GM18861 (cell line): Measurements from ENCODE around the gene SPEM3.
"Not testable (repeated sequence)": the region's sequence is repeated elsewhere in the genome, so short reads cannot be mapped to it uniquely, and the experiment has no call there.

ENCODE experiments used
- ATAC-seq: cut with Tn5 transposase; IDR thresholded peaks from one replicate; pipeline ENCODE4 v1.9.1; 2021; ENCODE audit not compliant: unreplicated experiment

Gene SPEM3

DNA sequence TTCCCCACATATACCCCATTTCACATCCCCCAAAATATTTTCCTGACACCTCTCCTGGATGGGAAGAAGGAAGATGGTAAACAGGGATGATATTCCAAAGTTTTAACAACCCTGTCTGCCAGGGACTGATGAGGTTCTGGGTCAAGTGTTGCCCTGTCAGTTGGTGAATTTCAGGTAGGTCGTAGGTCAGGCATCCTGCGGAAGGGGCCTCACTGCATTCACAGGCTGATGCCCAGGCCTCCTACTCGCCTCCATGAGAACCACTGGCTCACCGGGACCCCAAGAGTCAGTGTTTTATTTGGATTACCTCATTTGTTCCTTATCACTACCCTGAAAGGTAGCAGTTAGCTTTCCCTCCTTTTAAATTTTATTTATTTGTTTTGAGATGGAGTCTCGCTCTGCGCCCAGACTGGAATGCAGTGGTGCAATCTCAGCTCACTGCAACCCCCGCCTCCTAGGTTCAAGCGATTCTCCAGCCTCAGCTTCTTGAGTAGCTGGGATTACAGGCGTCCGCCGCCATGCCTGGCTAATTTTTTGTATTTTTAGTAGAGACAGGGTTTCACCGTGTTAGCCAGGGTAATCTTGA lies 40.2 kb downstream of the SPEM3 start:
- ATAC-seq: no peak

GRCh38 chr17:7469843-7470242 lies 41.2 kb downstream of the SPEM3 start:
- not testable (repeated sequence) for ATAC-seq

DNA sequence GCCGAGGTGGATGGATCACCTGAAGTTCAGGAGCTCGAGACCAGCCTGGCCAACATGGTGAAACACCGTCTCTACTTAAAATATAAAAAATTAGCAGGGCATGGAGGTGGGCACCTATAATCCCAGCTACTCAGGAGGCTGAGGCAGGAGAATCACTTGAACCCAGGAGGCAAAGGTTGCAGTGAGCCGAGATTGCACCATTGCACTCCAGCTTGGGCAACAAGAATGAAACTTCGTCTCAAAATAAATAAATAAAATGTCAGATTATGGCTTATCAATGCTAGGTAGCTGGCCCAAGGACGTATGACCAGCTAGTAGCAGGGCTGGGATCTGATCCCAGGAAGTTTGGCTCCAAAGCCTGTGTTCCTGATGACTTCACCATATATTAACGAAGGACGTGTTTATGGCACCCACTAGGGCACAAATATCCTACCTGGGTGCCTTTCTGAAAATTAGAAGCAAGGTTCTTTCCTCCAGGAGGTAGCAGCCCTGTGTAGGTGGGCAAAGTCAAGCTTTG lies 41.9 kb downstream of the SPEM3 start:
- ATAC-seq: not testable (repeated sequence)

DNA sequence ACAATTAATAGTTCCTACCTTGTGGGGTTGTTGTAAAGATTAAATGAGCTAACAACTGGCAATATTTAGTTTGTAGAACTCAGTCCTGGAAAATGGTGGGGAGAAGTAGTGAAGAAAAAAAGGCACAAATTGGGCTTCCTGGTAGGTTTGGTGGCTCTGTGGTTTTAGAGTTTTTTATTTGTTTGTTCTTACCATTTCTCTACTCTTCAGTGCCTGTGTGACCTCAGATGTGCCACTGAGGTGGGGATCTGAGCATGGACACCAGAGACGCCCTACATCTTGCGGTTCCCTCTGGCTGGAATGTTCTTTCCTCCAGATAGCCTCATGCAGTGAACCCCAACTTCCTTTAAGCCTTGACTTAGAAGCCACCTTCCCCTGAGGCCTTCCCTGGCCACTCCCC lies 43.1 kb downstream of the SPEM3 start:
- ATAC-seq: no peak

GRCh38 chr17:7474767-7475166 lies 46.1 kb downstream of the SPEM3 start:
- ATAC-seq: not testable (repeated sequence)

GRCh38 chr17:7475764-7476422 lies 47.2 kb downstream of the SPEM3 start:
- ATAC-seq: no peak

DNA sequence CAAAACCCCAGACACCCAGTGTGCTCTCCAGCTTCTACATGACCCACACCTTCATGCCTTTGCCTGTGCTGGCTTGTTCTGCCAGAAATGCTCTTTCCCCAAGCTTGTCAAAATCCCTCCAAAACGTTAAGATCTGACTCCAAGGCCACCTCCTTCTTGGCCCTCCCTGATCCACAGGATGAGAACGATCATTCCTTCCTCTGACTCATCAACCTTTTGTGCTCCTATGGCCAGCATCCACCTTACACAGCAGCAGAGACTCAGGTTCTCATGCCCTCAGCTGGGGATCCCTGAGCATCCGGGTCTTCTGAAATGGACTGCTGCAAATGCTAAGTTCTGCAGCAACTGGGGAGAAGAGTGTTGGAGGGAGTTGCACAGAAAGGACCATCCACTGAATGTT lies 47.8 kb downstream of the SPEM3 start:
- no peak for ATAC-seq

GRCh38 chr17:7476951-7477350 lies 48.3 kb downstream of the SPEM3 start:
- ATAC-seq: no peak

- no peak for ATAC-seq
These were observed 49.0 kb downstream of the SPEM3 start for GRCh38 chr17:7477392-7478275.

DNA sequence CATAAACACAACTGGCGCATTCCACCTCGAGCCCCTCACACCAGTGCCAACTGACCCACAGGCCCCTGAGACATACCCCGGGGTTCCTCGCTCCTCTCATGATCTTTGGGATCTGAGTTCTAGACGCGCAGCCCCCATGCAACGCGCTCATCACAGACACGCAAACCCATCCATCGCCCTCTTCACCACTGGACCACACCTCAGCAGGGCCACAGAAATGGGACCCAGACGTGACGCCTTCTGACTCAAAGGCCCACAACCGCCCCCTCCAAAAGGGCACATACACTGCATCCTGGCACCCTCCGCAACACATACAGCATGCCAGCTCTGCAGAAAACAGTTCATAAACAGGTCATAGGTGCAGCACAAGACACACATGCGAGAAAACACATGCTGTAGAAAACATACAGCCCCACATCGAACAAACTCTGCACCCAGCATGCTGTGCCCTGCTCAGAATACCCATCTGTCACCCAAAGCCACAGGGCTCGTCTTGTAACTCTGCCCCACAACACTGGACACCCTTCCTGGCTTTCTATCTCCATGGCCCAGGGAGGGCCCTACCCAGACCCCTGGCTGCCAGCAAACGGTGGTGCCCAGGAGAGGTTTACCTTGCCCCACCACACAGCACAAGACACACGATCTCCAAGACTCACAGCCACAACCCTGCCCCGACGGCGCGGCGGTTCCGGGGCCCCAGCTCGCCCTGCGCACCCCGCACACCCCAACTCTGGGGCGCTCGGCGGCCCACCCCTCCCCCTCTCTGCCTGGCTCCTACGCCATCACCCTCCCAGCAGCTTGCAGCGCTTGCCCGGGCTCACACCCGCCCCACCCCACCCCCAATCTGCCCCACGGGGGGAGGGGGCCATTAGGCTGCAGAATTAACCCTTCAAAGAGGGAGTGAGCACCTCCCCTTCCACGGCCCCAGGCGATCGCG lies 49.9 kb downstream of the SPEM3 start:
- no peak for ATAC-seq

DNA sequence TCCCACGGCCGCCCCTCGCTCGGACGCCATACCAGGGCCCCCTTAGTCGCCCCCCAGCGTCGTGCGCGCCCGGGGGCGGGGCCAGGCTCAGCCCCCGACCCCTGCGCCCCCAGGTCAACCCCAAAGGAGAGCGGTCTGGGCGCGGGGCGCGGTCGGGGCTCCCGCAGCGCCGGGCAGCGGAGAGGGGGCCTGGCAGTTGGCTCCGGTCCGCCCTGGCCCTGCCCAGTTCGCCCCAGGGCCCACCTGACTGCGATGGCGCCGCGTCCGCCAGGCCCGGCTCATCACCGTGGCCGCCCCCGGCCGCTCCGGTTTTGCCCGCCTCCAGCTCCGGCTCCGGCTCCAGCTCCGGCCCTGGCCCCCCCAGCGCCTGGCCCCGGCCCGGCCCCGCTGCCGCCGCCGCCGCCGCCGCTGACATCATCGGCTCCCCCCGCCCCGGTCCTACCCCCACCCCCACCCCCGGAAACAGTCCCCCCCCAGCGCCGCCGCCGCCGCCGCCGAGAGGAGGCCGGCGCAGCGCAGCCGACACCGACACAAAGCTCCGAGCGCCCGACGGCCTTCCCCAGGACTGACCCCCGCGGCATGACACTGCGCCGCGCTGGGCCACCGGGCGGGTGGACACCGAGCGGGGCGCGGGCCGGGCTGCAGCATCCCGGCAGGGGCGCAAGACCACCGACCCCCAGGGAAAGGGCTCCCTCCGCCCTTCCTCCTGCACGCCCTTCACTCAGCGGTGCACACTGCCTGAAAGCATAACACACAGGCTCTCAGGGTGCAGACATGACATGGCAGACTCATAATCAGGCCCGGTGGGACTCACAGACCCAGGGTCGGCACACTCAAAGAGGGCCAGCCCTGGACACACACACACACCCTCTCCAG lies 50.8 kb downstream of the SPEM3 start, which contains the start of gene ZBTB4:
Gene ZBTB4, minus strand, starts transcription at position 419 of the 876 bp plus-strand sequence. CDS start 12,830 bp downstream, outside the sequence.
- no peak for ATAC-seq

- ATAC-seq: no peak
These were observed 51.4 kb downstream of the SPEM3 start for GRCh38 chr17:7480089-7480384.

DNA sequence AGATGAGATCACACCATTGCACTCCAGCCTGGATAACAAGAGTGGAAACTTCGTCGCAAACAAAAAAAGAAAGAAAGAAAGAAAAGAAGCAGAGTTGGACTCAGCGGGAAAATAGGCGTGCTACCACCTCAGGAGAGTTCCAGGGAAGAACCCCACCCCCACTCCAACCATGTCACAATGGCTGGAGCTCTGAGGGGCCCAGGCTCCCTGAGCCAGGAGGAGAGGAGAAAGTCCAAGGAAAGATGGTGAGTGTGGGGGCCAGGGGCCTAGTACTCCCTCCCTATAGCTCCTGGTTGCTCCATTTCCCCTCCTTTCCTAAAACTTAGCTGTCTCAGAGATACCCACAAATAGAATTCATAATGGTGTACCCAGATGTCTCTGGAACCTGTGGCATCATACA lies 52.6 kb downstream of the SPEM3 start, which contains the start of gene SLC35G6:
Gene SLC35G6, plus strand, starts transcription at position 172 of the 400 bp plus-strand sequence. Its CDS starts 71 bp downstream, at position 243.
- ATAC-seq: not testable (repeated sequence)

- not testable (repeated sequence) for ATAC-seq
These were observed 53.4 kb downstream of the SPEM3 start for GRCh38 chr17:7481842-7482741.
